ENCODE data around the gene GRM8.
"Not testable (repeated sequence)": the region's sequence is repeated elsewhere in the genome, so short reads cannot be mapped to it uniquely, and the experiment has no call there.

The GRM8 gene

GRCh38 chr7:127021857-127022256, 230.9 kb downstream of the GRM8 start:
- DNase-seq: no peak

GRCh38 chr7:127021019-127021738, 231.6 kb downstream of the GRM8 start:
- no peak for DNase-seq

GRCh38 chr7:127018889-127019288, 233.9 kb downstream of the GRM8 start:
- DNase-seq: no peak

DNA sequence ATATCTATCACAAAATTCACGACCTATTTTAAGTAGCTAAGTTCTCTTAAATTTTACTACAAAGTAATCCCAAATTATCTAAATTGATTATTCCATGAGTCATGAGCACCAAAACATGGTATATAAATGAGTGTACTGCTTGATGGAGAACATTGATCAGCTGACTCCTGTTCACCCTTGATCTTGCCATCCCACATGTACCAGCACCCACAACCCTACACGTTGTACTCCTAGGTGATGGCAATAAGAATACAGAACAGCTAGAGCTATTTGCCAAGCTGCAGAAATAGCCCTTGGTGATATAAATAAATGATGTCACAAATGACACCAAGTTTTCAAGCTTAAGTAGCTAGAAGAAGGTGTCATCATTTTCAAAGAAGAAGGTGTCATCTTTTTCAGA, 235.5 kb downstream of the GRM8 start:
- DNase-seq: no peak

DNA sequence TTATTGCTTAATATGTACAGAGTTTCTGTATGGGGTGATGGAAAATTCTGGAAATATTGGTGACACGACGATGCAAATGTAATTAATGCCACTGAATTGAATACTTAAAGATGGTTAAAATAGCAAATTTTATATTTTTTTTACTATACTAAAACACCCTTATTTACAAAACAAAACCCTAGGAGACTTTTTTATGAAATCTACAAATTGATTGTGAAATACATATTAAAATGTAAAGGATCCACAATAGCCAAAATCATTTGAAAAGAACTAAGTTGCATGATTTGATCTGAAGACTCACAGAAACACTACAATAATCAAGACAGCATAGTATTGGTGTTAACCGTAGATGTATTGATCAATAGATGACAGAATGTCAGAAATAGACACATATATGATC, 252.0 kb downstream of the GRM8 start:
- DNase-seq: no peak

DNA sequence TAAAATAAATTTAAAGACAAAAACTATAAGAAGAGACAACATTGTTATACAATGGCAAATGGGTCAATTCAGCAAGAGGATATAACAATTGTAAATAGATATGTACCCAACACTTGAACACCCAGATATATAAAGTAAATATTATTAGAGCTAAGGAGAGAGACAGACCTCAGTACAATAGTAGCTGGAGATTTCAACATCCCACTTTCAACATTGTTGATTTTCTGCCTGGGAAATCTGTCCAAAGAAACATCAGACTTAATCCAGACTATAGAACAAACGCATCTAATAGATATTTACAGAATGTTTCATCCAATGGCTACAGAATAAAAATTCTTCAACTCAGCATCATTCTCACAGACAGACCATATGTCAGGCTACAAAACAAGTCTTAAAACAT, 256.1 kb downstream of the GRM8 start:
- DNase-seq: no peak

- no peak for DNase-seq
Observed at GRCh38 chr7:126993626-126994213, 259.0 kb downstream of the GRM8 start.

DNA sequence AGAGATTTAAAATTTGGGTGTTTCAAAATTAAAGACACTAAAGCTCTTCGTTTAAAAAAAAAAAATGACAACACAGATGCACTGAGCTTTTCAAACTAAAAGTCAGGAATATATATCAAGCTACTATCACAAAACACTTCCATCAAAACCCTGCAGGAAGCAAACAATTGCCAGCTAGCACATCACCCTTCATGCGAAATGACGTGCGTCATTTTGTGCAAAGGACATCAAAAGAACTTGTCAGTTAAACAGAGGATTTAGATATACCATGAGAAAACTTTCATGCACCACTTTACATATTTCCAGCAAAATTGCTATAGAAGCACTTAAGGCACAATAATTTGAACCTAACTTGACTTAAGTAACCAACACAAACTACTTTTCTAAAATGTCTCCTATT, 264.7 kb downstream of the GRM8 start:
- DNase-seq: no peak

DNA sequence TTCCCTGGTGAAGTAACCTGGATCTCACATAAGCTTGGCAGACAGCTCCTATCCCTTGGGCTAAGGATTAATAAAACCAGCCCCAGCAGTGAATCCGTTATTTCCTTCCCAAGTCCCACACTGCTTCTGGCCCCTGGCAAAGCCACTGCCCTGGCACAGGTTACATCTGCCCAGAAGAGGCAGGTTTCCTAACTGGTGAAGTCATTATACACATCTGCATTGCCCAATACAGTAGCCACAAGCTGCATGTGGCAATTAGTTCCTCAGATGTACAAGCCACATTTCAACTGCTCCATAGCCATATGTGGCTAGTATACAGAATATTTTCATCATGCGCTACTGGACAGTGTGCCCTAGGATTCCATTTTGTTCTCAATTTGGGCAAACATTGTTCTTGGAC, 273.0 kb downstream of the GRM8 start:
- no peak for DNase-seq

DNA sequence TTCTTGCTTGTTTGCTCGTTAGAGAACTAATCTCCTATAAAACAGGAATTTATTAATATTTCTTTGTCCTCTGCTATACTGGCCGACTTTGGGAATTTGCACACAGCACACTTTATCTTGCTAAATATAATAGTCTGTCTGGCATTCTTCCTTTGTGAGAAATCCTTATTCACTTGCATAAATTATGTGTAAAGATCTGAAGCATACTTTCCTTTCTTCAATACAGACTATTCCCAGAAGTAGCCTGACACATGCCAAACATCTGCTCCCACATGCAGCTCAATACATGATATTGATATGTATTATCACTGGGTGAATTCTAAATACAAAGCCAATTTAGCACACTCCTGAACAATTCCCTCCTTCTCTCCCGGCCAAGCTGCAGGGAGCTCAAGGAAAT, 273.9 kb downstream of the GRM8 start:
- DNase-seq: no peak

- no peak for DNase-seq
Observed at GRCh38 chr7:126973066-126973465, 279.7 kb downstream of the GRM8 start.

GRCh38 chr7:126972571-126972970, 280.2 kb downstream of the GRM8 start:
- no peak for DNase-seq

DNA sequence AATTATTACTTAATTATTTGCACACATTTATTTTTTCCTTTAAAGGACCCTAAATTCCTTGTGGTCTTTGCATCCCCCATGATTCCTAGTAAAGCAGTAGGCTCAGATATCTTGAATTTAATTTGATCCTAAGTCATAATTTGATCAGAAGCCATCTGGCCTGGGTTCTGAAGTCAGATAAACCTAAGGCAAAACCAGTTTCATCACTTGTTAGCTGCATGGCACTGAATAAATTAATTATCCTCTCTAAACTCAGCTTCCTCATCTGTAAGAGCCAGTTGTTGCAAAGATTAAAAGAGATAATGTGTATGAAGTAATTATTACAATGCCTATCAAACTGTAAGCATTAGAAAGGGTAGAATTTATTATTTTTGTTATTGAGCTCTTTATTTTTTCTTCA, 293.1 kb downstream of the GRM8 start:
- no peak for DNase-seq

DNA sequence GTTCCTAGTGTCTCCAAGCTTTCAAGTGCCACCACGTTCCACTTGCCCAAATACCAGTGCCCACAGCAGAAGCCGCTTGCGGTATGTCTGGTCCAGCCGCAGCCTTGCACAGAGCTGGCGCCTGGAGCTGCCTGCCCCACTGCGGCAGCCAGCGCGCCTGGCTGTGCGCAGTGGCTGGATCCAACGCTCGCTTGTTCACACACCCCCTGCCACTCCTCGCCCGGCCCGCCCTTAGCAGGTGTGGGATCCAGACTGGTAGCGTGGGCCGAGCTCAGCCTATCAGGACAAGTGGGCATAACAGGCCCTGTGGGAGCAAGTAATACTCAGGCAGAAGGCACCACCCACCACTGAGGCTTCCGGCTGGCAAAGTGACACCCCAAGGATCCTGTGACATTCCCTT, 294.4 kb downstream of the GRM8 start:
- DNase-seq: no peak

- DNase-seq: no peak
Observed at GRCh38 chr7:126957443-126957842, 295.3 kb downstream of the GRM8 start.

DNA sequence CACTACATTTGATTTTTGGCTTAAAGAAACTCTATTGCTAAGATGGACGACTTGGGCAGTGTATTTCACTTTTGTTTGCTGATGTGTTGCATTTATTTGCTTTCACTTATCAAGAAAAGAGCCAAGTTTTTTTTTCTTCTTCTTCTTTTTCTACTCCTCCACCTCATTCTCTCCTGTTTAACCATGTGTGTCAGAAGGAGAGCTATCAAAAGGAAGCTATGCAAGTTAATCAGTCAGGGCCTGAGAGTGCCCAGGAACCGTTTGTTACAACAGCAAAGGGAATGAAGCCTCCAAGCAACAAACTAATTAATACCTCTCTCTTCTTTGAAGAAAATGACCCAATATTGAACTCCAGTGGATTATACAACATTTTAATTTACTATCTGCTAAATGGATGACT, 299.3 kb downstream of the GRM8 start:
- DNase-seq: no peak

GRCh38 chr7:126948664-126949063, 304.1 kb downstream of the GRM8 start:
- DNase-seq: no peak

DNA sequence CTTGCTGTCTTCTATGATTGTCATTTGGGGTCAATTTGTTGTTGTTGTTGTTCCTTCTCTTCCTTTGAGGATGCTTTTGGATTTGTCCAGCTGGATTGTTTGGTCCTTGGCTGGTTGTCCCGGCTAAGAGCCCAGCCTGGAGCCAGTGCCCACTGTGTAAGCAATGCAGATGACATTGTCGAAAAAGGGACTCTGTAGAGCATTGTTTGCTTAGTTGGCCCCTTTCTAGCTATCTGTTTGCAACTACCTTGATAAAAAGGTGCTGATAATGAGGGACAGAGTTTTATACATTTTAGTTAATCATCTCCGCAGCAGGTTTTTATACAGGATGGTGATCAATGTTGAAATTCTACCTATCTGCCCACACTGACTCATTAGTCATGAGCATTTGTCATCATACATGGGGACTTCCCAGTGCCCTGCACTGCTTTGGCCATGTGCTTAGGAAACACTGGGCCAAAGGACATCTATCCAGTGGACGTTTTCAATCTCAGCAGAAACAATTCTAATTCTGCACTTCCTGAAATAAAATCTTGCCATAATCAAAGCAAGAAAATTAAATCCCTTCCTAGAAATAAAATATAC, 311.9 kb downstream of the GRM8 start:
- DNase-seq: no peak

DNA sequence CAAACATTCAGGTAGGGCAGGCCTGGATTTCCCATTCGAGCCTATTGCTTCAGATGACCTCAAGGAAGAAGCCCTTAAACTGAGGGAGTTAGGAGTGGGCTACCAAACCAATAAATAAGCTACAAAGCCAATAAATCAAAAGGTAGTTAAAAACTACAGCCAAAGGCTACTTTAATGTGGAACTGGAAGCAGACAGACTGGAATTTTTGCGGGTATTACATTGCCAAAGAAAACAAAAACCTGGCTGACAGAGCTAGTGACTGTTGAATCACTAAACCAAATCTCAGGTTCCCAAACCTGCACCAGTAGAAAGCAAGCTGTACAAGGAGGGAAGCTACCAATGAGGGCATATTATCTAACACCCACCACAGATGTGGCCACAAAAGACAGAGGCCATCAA, 315.6 kb downstream of the GRM8 start:
- DNase-seq: no peak

DNA sequence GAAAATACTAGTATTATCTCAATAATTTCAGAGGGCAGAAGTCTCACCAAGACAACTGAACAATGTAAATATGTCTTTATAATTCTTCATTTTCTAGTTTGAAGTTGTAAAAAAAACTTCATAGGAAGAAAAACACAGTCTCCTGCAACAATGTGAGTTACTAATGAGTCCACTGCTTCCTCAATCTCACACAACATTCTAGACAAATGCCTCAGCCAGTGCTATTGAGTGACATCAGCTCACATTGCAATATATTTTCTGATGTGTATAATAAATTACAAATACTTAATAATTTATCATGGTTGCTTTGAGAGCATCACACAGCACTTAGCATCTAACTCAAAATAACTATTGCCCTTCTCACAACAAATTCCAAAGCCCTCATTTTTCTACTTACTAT, 321.2 kb downstream of the GRM8 start:
- DNase-seq: no peak

- no peak for DNase-seq
Observed at GRCh38 chr7:126930166-126930565, 322.6 kb downstream of the GRM8 start.

GRCh38 chr7:126924477-126924876, 328.3 kb downstream of the GRM8 start:
- DNase-seq: no peak

GRCh38 chr7:126911627-126912026, 341.1 kb downstream of the GRM8 start:
- not testable (repeated sequence) for DNase-seq

- not testable (repeated sequence) for DNase-seq
Observed at GRCh38 chr7:126908564-126908963, 344.2 kb downstream of the GRM8 start.

DNA sequence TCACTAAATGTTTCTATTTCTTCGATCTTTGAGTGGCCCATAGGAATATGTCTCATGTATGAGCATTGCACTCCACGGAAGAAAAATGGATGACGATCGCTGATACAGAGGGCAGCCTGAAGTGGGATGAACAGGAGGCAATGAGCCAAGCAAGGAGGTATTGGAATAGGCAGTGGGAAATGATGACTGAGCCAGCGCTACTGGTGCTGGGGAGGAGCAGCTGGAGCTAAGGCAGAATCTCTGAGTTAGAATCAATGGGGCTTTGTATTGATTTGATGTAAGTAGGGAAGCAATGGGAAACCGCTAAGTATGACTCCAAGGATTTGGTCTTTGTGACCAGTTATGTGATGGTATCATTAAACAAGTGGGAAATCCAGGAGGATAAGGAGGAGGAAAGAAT, 345.1 kb downstream of the GRM8 start:
- DNase-seq: not testable (repeated sequence)
